K562 (cell line): ENCODE data around the gene LRRFIP2. TPM values are rescaled to one million over a fixed set of nuclear protein-coding genes. Genes with fewer than 3 reads are reported as not detected.

Experiments used
- ATAC-seq: fragments of 200-7000 bp; cut with Tn5 transposase; 3 replicates; pipeline ENCODE4 v1.9.1; 2020; ENCODE audit warnings: moderate library complexity
- BruUV-seq: library from RNA; stranded (reverse); fragments of 400-500 nt; replicated peaks from 2 replicates; lab custom pipeline; 2021; lab: Mats Ljungman, UMichigan
- CTCF ChIA-PET: fragments of 300-600 bp; formaldehyde crosslinking; extraction: SDS; loops from one replicate; lab custom pipeline; 2021; ENCODE audit warnings: low intra/inter-chr PET ratio; lab: Yijun Ruan, JAX
- POLR2A ChIA-PET: fragments of 300-600, 350-650 bp; sonication (Branson Sonifier 250); formaldehyde crosslinking; extraction: SDS; loops from one replicate; lab custom pipeline; 2021; ENCODE audit warnings: antibody characterized with exemption, inconsistent platforms; lab: Yijun Ruan, JAX
- DNase-seq, 4 experiments: peaks; one replicate each; pipeline versions ENCODE4 v3.0.0 to v3.0.0-alpha.2; 2011 to 2018; ENCODE audit warnings: low spot score in 3 of 4, mixed read lengths in 3 of 4; ENCODE audit errors: extremely low read depth in 1 of 4
- FAIRE-seq: peaks from 2 replicates; lab custom pipeline; 2011; peaks lifted over from hg19 to GRCh38; lab: Jason Lieb, UNC
- H2AFZ ChIP-seq: 2 replicates; pipeline ENCODE4 v1.6.0; 2011; ENCODE audit warnings: low read depth, low read length, control low read depth, inconsistent platforms
- H3K27ac ChIP-seq: fragments of 200-600 bp; 3 replicates; pipeline ENCODE4 v1.8.0; 2011; ENCODE audit warnings: low read depth, mild to moderate bottlenecking, control low read depth, inconsistent platforms, low read length, moderate library complexity, mixed read lengths; ENCODE audit errors: extremely low read depth
- H3K27me3 ChIP-seq, 2 experiments: fragments of 300-600 bp in 1 of 2; 2 replicates in 1 of 2; 3 replicates in 1 of 2; pipeline versions ENCODE4 v1.6.0 to v1.8.0; 2011; ENCODE audit warnings: inconsistent platforms in 2 of 2, low read length in 2 of 2, mild to moderate bottlenecking in 1 of 2, mixed read lengths in 1 of 2, moderate library complexity in 1 of 2; ENCODE audit not compliant: control insufficient read depth in 2 of 2, insufficient read depth in 2 of 2
- H3K36me3 ChIP-seq: fragments of 300-600 bp; 3 replicates; pipeline ENCODE4 v1.8.0; 2011; ENCODE audit warnings: mild to moderate bottlenecking, low read length, inconsistent platforms; ENCODE audit not compliant: control insufficient read depth, insufficient read depth
- H3K4me1 ChIP-seq, 2 experiments: fragments of 200-600 bp in 1 of 2; replicated peaks in 1 of 2; 2 replicates in 1 of 2; 3 replicates in 1 of 2; pipeline versions ENCODE4 v1.5.1 to v1.8.0; 2011; ENCODE audit warnings: inconsistent platforms in 2 of 2, low read length in 2 of 2, mild to moderate bottlenecking in 1 of 2, mixed read lengths in 1 of 2, moderate library complexity in 1 of 2; ENCODE audit not compliant: control insufficient read depth in 2 of 2, insufficient read depth in 2 of 2
- H3K4me2 ChIP-seq: 2 replicates; pipeline ENCODE4 v1.6.1; 2011; ENCODE audit warnings: low read length, control low read depth, inconsistent platforms, mixed read lengths; ENCODE audit not compliant: insufficient read depth
- H3K4me3 ChIP-seq: fragments of 200-600 bp; sonication (generic), shearing (Covaris generic); 2 replicates; pipeline ENCODE4 v1.5.1; 2016; ENCODE audit warnings: control low read depth, inconsistent platforms
- H3K79me2 ChIP-seq: fragments of 200-600 bp; 3 replicates; pipeline ENCODE4 v1.8.0; 2011; ENCODE audit warnings: low read length, inconsistent platforms; ENCODE audit not compliant: control insufficient read depth, insufficient read depth
- H3K9ac ChIP-seq, 2 experiments: 2 replicates each; pipeline versions ENCODE4 v1.6.0 to v1.6.1; 2011; ENCODE audit warnings: low read depth in 2 of 2, low read length in 2 of 2, control low read depth in 1 of 2, inconsistent platforms in 1 of 2, mild to moderate bottlenecking in 1 of 2, mixed read lengths in 1 of 2; ENCODE audit not compliant: insufficient read depth in 1 of 2
- H3K9me1 ChIP-seq: one replicate; pipeline ENCODE4 v1.6.0; 2011; ENCODE audit warnings: inconsistent platforms, mild to moderate bottlenecking, low read length, moderate library complexity; ENCODE audit not compliant: control insufficient read depth, insufficient read depth
- H3K9me3 ChIP-seq: replicated peaks from 2 replicates; pipeline ENCODE4 v1.5.1; 2011; ENCODE audit warnings: low read depth, low read length, inconsistent platforms; ENCODE audit not compliant: control insufficient read depth, insufficient read depth
- H4K20me1 ChIP-seq: replicated peaks from 2 replicates; pipeline ENCODE4 v1.6.1; 2011; ENCODE audit warnings: low read length, inconsistent platforms, mixed read lengths; ENCODE audit not compliant: control insufficient read depth, insufficient read depth
- ATF3 ChIP-seq, 2 experiments: fragments of 450-650 bp in 1 of 2; sonication (generic) in 1 of 2; formaldehyde crosslinking in 1 of 2; IDR thresholded peaks in 1 of 2; conservative IDR thresholded peaks in 1 of 2; 2 replicates each; pipeline versions ENCODE4 v1.6.1 to v1.8.1; 2016 to 2023; ENCODE audit warnings: mild to moderate bottlenecking in 2 of 2, moderate library complexity in 2 of 2, inconsistent platforms in 1 of 2, missing genetic modification reagents in 1 of 2
- KDM1A ChIP-seq, 2 experiments: fragments of 450-650 bp; IDR thresholded peaks; 2 replicates each; pipeline ENCODE4 v1.6.1; 2016; ENCODE audit warnings: mild to moderate bottlenecking in 2 of 2
- MAZ ChIP-seq, 2 experiments: fragments of 450-650 bp in 1 of 2; sonication (generic) in 1 of 2; formaldehyde crosslinking; IDR thresholded peaks in 1 of 2; conservative IDR thresholded peaks in 1 of 2; 2 replicates each; pipeline versions ENCODE4 v1.4.0 to v1.5.0; 2020; ENCODE audit warnings: mild to moderate bottlenecking in 1 of 2, missing genetic modification reagents in 1 of 2
- PYGO2 ChIP-seq: fragments of 450-650 bp; IDR thresholded peaks from 2 replicates; pipeline ENCODE4 v1.6.1; 2016; ENCODE audit warnings: mild to moderate bottlenecking, missing genetic modification characterization, moderate library complexity, missing compliant biosample characterization
- WGBS: fragments of 100-300 bp; shearing (Covaris generic); methylation state at CpG from one replicate; pipeline ENCODE4 v1.1.6; 2016; ENCODE audit warnings: low coverage, mixed read lengths; ENCODE audit not compliant: insufficient coverage; ENCODE audit errors: missing lambda C conversion rate; 5-methylcytosine and 5-hydroxymethylcytosine counted together
- in situ Hi-C: fragments of 300-500 bp; cut with MboI; formaldehyde crosslinking; loops from 4 replicates; pipeline ENCODE4 v1.15.0; 2018; ENCODE audit warnings: inconsistent platforms, mixed read lengths
- intact Hi-C: fragments of 100-400 bp; cut with micrococcal nuclease; formaldehyde crosslinking; loops from 2 replicates; pipeline ENCODE4 v1.14.2; 2022
- polyA plus RNA-seq, 8 experiments: library from polyadenylated mRNA; depleted of rRNA in 4 of 8; stranded (reverse) in 5 of 8; unstranded in 3 of 8; fragments of >200 nt; fragmentation: Nextera tagmentation in 2 of 8; fragmentation: Illumina TruSeq in 1 of 8; extraction: Ambion mirVana in 2 of 8; extraction: Trizol in 1 of 8; gene quantifications; 2 replicates each; pipeline versions ENCODE4 v1.2.1 to v1.2.3, GENCODE V29; 2011 to 2014; ENCODE audit warnings: inconsistent platforms in 1 of 8, missing spikeins in 1 of 8
- total RNA-seq, 7 experiments: library from RNA; depleted of rRNA in 6 of 7; stranded (reverse); fragments of >200 nt in 6 of 7; fragmentation: Illumina TruSeq in 2 of 7; extraction: Trizol in 2 of 7; gene quantifications; 2 replicates each; pipeline versions ENCODE4 v1.2.1 to v1.2.3, GENCODE V29; 2011 to 2021; ENCODE audit warnings: low replicate concordance in 1 of 7

The LRRFIP2 gene
- total and polyA plus RNA-seq, 9 of the 15 experiments (the other 6 are each of a cell fraction or from before 2014, with no cell fraction given): 9.9 to 53.9 (median 42.7) TPM

- TF ChIP-seq ATF3 (IDR thresholded peaks at IDR 0.05): peak; percentile 19; the same call in 1 of the 2 replicates
- TF ChIP-seq ATF3 (CRISPR knock-in tag; conservative IDR thresholded peaks at IDR 0.05): no peak
- no peak for TF ChIP-seq KDM1A (IDR thresholded peaks at IDR 0.05)
- TF ChIP-seq PYGO2: no peak
- 77% methylated on average over 6 of the region's 6 CpGs for whole genome bisulfite sequencing
- Histone ChIP-seq H2AFZ (no peak overlapping the region), H3K36me3 (peaks cover 36% of the 10 kb centered on the region; the same call in 2 of the 3 replicates), H3K79me2 (no peaks in the 10 kb centered on the region), H3K27ac (no peak overlapping the region), H3K9me1 (no peaks in the 10 kb centered on the region), H3K9ac (no peak overlapping the region), H3K4me2 (no peak overlapping the region), H3K9me3 (no peaks in the 10 kb centered on the region), H3K4me1 (no peaks in the 10 kb centered on the region), H4K20me1 (no peaks in the 10 kb centered on the region), H3K4me3 (no peak overlapping the region), H3K27me3 (no peaks in the 10 kb centered on the region)
- no TSS peak for BruUV-seq
- ChIA-PET POLR2A (no interaction called here), CTCF (no interaction called here)
- in situ Hi-C loops: no loop called here
- intact Hi-C loops: no loop called here
- no peak for DNase-seq
- no peak for ATAC-seq
- FAIRE-seq: no peak
These were observed 87.5 kb downstream of the LRRFIP2 start for GRCh38 chr3:37086918-37087317.

GRCh38 chr3:37082317-37082716 lies 92.1 kb downstream of the LRRFIP2 start:
- Histone ChIP-seq H3K9me1 (no peaks in the 10 kb centered on the region), H3K27me3 (no peaks in the 10 kb centered on the region), H4K20me1 (no peaks in the 10 kb centered on the region), H3K27ac (no peak overlapping the region), H3K79me2 (no peaks in the 10 kb centered on the region), H3K9ac (no peak overlapping the region), H3K4me2 (no peak overlapping the region), H3K36me3 (peaks cover 39% of the 10 kb centered on the region; the same call in 2 of the 3 replicates), H2AFZ (no peak overlapping the region), H3K4me3 (no peak overlapping the region), H3K9me3 (no peaks in the 10 kb centered on the region), H3K4me1 (no peaks in the 10 kb centered on the region)
- intact Hi-C loops (no loop called here), in situ Hi-C loops (no loop called here)
- FAIRE-seq (no peak), DNase-seq (no peak), ATAC-seq (no peak; the same call in 2 of the 3 replicates)
- POLR2A ChIA-PET: interaction anchor here (0.9 to 1.6 kb wide), 2 partner anchors 17 to 19 kb away, joined by 3 read pairs; no protein-coding TSS in a partner anchor
- TF ChIP-seq MAZ (CRISPR knock-in tag; conservative IDR thresholded peaks at IDR 0.05 in 1 of 2, IDR thresholded peaks at IDR 0.05 in 1 of 2): no peak
- CTCF ChIA-PET: no interaction called here
- BruUV-seq: no TSS peak
- 76% methylated on average over 3 of the region's 3 CpGs for WGBS
